ENCODE measurements around the gene IMPG1.

The IMPG1 gene

DNA sequence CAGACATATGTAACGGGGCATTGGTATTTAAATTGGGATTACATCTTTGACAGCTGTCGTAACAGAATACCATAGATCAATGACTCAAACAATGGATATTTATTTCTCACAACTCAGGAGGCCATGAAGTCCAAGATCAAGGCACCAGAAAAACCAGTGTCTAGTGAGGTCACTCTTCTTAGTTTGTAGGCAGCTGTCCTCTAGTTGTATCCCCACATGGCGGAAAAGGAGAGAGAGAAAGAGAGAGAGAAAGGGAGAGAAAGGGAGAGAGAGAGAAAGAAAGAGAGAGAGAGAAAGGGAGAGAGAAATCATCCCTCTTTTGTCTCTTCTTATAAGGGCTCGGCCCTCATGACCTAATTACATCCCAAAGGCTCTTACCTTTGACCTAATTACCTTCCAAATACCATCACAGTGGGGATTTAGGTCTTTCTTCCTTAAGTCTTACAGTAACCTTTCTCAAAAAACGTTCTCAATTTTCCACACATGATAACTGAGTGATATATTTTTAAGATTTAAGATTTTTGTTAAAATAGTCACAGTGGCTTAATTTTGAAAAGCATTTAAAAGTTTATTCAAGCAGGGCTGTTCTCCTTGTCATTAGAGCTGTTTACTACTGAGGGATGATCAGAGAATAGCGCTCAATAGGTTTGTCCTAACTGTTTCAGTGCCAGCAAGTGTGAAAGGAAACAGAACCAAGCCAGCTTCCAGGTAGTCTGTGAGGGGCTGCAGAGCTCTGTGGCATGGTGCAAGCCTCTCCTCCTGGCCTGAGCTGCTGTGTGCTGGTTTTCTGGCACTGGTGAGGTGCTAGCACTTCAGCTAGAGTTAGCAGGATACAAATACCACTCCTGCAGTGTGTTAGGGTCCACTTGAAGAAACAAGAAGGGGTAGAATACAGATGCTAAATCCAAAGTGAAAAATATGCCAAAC lies 79.0 kb downstream of the IMPG1 start:
- Mint-ChIP-seq H3K4me1 (no peaks in the 10 kb centered on the region), H3K27ac (no peak overlapping the region), H3K4me3 (no peak overlapping the region), H3K27me3 (no peaks in the 10 kb centered on the region), H3K9me3 (no peaks in the 10 kb centered on the region), H3K36me3 (no peaks in the 10 kb centered on the region)
- DNase-seq (ENCODE audit: low spot score in 2 of 2), result no peak
- no peak for ATAC-seq (ENCODE audit: low read depth)

DNA sequence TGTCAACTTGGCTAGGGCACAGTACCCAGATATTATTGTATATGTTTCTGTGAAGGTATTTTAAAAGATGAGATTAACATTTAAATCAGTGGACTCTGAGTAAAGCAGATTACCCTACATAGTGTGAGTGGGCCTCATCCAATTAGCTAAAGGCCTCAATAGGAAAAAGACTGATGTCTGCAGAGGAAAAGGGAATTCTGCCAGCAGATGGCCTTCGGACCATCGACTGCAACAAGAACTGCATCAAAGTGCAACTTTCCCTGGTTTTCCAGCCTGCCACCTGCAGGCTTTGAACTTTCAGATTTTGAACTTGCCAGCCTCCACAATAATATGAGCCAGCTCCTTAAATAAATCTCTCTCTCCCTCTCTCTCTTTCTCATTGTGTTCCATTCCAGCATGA lies 80.5 kb downstream of the IMPG1 start:
- H3K27ac Mint-ChIP-seq, result no peak overlapping the region
- H3K9me3 Mint-ChIP-seq, result no peaks in the 10 kb centered on the region
- ATAC-seq (ENCODE audit: low read depth) (no peak), DNase-seq (ENCODE audit: low spot score in 2 of 2) (no peak)
- no peak overlapping the region for H3K4me3 Mint-ChIP-seq
- no peaks in the 10 kb centered on the region for H3K27me3 Mint-ChIP-seq
- H3K4me1 Mint-ChIP-seq, result no peaks in the 10 kb centered on the region
- H3K36me3 Mint-ChIP-seq, result no peaks in the 10 kb centered on the region

DNA sequence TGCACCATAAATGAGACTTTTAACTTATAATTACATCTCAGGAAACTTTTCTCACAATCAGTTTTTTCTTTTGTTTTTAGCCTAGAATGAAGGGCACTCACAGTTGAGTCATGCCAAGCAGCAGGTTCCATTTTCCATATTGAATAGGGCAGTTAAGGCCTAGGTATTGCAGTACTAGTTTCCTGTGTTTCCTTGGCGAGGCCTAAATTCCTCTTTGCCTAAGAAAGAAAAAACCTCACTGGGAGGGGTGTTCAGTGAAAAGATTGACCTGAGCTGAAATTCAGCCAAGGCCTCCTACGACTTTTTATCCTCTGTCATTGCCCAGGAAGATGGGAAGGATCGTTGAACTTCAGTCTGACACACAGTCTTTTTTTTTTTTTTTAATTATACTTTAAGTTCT lies 85.5 kb downstream of the IMPG1 start:
- Mint-ChIP-seq H3K27me3 (no peaks in the 10 kb centered on the region), H3K4me3 (no peak overlapping the region), H3K36me3 (no peaks in the 10 kb centered on the region), H3K27ac (no peak overlapping the region), H3K9me3 (no peaks in the 10 kb centered on the region), H3K4me1 (no peaks in the 10 kb centered on the region)
- DNase-seq (ENCODE audit: low spot score in 2 of 2) (no peak), ATAC-seq (ENCODE audit: low read depth) (no peak)

DNA sequence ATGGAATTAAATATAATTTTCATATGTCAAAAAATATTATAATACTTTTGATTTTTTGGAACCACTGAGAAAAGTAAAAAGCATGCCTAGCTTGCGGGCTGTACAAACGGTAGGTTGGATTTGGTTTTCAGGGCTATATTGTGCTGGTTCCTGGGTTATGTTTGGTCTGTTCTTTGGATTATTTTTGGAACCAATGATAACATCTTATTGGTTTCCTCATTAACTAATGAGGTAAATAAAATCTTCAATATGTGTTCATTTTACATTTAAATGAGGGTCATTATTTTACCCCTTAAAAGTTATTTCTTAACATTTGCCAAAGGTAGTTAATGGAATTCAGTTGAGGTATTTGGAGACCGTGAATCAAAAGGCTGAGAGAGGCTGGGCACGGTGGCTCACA lies 96.6 kb downstream of the IMPG1 start:
- H3K27me3 Mint-ChIP-seq, result no peaks in the 10 kb centered on the region
- H3K36me3 Mint-ChIP-seq, result no peaks in the 10 kb centered on the region

DNA sequence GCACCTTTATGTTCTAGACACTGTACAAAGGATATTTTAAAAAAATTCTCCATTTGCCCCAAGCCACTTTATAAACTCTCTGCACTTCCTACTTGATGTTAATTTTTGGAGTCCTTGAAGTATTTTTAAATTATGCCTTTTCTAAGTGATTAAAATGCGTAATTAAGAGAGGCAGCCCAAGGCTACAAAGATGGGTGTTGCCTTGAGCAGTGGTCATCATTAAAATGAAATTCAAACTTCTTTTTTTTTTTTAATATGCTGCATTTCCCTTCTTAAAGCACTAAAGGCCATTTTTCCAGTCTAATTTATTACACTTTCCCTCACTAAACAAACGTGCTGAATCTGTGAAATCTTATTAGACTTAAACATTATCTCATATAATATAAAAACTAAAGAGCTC lies 102.4 kb downstream of the IMPG1 start:
- peaks cover 3% of the 10 kb centered on the region for H3K27me3 Mint-ChIP-seq
- no peaks in the 10 kb centered on the region for H3K4me1 Mint-ChIP-seq
- no peaks in the 10 kb centered on the region for H3K36me3 Mint-ChIP-seq
- no peak overlapping the region for H3K27ac Mint-ChIP-seq
- no peak for DNase-seq (ENCODE audit: low spot score in 2 of 2)
- H3K9me3 Mint-ChIP-seq, result no peaks in the 10 kb centered on the region
- H3K4me3 Mint-ChIP-seq, result no peak overlapping the region
- ATAC-seq (ENCODE audit: low read depth), result no peak

More for the DNA sequence above, 96.6 kb downstream of the IMPG1 start:
- Mint-ChIP-seq H3K27ac (no peak overlapping the region), H3K4me1 (no peaks in the 10 kb centered on the region), H3K9me3 (no peaks in the 10 kb centered on the region), H3K4me3 (no peak overlapping the region)
- DNase-seq (ENCODE audit: low spot score in 2 of 2), result no peak
- ATAC-seq (ENCODE audit: low read depth), result no peak

DNA sequence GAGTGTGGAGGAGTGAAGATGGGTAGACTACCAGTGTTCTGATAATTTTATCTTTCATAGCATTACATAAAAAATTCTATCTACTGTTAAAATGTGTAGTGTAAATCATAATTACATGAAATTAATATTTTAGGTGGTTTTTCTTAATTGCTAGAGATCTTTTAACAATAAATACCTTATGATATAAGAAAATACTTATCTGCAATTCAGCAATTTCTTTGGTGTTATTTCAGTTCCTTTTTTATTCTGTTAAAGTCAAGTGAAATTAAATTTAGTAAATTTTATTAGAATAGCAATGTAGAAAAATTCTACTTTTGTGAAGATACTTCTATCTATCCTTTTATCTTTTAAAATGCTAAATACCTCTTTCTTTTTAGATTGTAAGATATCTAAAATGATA lies 104.3 kb downstream of the IMPG1 start:
- Mint-ChIP-seq H3K4me1 (no peaks in the 10 kb centered on the region), H3K27me3 (peaks cover 3% of the 10 kb centered on the region), H3K9me3 (no peaks in the 10 kb centered on the region), H3K27ac (no peak overlapping the region), H3K36me3 (no peaks in the 10 kb centered on the region), H3K4me3 (no peak overlapping the region)
- DNase-seq (ENCODE audit: low spot score in 2 of 2) (no peak), ATAC-seq (ENCODE audit: low read depth) (no peak)

DNA sequence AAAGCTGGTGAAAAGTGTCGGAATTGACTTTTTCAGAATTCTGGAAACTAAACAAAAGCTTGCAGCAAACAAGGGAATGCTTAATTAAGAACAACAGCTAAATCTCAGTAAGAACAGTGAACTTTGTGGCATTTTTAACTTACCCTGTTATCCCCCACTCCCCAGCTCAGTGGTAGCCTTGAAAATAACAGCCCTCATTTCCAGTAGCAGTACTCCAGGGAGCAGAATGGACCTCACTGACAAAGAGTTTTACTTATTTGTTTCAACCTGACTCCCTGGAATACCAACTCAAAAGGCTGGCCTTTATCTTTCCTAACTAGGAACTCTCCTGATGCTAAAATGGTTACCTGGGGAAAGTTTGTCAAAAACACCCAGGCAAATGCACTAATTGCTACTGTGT lies 108.9 kb downstream of the IMPG1 start:
- Mint-ChIP-seq H3K9me3 (no peaks in the 10 kb centered on the region), H3K36me3 (no peaks in the 10 kb centered on the region), H3K27me3 (peaks cover 5% of the 10 kb centered on the region), H3K27ac (no peak overlapping the region), H3K4me3 (no peak overlapping the region), H3K4me1 (no peaks in the 10 kb centered on the region)
- ATAC-seq (ENCODE audit: low read depth) (no peak), DNase-seq (ENCODE audit: low spot score in 2 of 2) (no peak)

DNA sequence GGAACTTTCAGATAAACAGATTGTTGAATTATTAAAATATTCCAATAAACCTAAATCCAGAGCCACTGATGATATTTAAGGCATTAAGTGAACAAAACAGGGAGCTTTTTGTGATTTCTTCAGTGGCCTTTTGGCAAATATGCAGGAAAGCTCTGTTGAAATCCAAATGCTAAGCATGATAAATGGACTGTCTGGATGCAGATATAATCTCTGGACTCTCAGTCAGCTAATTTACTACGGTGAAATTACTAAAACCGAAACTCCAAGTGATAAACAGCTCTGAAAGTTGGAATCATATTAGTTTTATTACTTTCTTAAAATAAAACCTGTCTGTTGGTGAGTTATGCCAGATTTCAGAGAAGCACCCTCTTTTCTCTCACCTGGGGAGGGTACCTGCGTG lies 120.3 kb downstream of the IMPG1 start:
- no peak for DNase-seq (ENCODE audit: low spot score in 2 of 2)
- Mint-ChIP-seq H3K27me3 (no peaks in the 10 kb centered on the region), H3K27ac (no peak overlapping the region), H3K36me3 (no peaks in the 10 kb centered on the region), H3K9me3 (peaks cover 1% of the 10 kb centered on the region), H3K4me1 (no peaks in the 10 kb centered on the region), H3K4me3 (no peak overlapping the region)
- no peak for ATAC-seq (ENCODE audit: low read depth)

DNA sequence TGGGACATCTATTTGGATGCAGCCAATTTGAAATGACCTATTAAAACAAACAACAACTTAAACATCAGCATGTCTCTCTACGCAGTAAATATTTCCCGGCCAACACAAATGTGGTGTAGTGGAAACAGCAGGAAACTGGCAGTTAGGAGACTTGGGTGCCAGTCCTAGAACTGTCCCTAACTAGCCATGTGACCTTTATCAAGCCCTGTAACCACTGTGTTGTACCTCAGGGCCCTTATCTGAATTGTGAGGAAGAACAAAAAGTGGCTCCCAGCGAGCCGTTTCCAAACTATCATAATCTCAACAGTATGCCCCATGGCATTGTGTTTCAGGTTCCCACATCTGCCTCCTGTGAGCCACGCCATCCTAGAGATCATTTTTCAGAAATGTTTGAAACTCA lies 124.5 kb downstream of the IMPG1 start:
- Mint-ChIP-seq H3K9me3 (no peaks in the 10 kb centered on the region), H3K36me3 (no peaks in the 10 kb centered on the region), H3K27ac (no peak overlapping the region), H3K4me3 (no peak overlapping the region), H3K27me3 (no peaks in the 10 kb centered on the region), H3K4me1 (no peaks in the 10 kb centered on the region)
- DNase-seq (ENCODE audit: low spot score in 2 of 2) (no peak), ATAC-seq (ENCODE audit: low read depth) (no peak)

DNA sequence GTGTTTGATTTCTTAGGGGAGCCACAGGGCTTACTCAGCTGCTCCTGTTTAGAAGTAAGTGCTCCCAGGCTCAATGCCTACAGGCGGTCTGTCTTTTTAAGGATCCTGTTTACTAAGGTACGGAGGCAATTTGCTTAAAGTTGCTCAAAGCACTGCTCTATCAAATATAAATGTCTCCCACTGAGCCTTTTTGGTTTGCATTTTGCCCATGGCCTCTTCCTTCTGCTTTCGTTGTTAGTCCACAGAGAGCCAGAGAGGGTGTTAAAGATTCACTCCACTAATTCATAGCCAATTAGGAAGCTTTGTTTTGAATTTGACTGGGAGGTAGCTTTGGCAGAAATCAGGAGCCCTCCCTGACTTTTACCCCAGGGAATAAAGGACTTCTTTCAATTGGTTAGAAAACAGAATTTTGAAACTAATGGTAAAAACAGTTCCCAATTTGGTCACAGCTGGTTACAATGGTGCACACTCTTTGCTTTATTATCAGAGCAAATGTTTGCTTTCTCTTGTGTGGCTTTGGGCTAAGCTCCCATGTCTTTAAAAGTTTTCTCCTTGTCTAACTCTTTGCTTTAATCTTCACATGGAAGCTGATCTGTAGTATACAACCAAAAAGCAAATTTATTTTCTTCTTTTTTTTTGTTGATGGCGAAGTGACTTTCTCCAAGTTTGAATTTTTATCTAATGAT lies 126.2 kb downstream of the IMPG1 start:
- DNase-seq (ENCODE audit: low spot score in 2 of 2), result no peak
- Mint-ChIP-seq H3K27ac (no peak overlapping the region), H3K4me3 (no peak overlapping the region), H3K36me3 (no peaks in the 10 kb centered on the region), H3K4me1 (no peaks in the 10 kb centered on the region), H3K27me3 (no peaks in the 10 kb centered on the region), H3K9me3 (no peaks in the 10 kb centered on the region)
- ATAC-seq (ENCODE audit: low read depth), result no peak

DNA sequence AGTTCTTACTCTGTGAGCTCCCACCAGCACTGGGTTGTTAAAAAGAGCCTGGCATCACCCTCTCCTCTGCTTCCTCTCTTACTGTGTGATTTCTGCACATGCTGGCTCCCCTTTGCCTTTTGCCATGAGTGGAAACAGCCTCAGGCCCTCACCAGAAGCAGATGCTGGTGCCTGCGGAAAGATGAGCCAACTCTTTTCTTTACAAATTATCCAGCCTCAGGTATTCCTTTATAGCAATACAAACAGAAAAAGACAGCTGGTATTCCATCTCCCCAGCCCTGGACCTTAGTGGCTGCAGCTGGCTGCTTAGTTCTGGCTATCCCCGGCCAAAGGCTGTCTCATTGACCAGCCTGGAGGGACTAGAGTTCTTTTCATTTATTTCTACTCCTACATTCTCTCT lies 129.1 kb downstream of the IMPG1 start:
- Mint-ChIP-seq H3K27me3 (peaks cover 2% of the 10 kb centered on the region), H3K27ac (no peak overlapping the region), H3K36me3 (no peaks in the 10 kb centered on the region), H3K9me3 (peaks cover 3% of the 10 kb centered on the region), H3K4me3 (no peak overlapping the region), H3K4me1 (no peaks in the 10 kb centered on the region)
- DNase-seq (ENCODE audit: low spot score in 2 of 2), result no peak
- no peak for ATAC-seq (ENCODE audit: low read depth)

DNA sequence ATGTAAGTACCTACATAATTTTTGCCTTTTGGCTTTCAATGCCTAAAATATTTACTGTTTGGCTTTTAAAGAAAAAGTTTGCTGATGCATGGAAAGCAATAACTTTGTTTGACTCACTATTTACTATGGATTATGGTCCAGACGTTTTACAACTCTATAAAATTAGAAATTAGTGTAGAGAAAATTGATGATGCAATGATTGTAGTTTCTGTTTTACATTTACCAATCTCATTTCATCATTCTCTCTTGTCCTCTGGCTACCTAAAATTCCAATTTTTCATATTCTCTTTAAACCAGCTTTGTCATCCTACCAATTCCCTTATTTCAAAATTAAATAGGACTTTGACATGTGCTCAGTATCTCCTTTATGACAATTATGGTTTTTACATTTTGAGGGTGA lies 131.0 kb downstream of the IMPG1 start:
- DNase-seq (ENCODE audit: low spot score in 2 of 2) (no peak), ATAC-seq (ENCODE audit: low read depth) (no peak)
- Mint-ChIP-seq H3K27me3 (peaks cover 2% of the 10 kb centered on the region), H3K4me1 (no peaks in the 10 kb centered on the region), H3K27ac (no peak overlapping the region), H3K4me3 (no peak overlapping the region), H3K36me3 (no peaks in the 10 kb centered on the region), H3K9me3 (peaks cover 3% of the 10 kb centered on the region)

DNA sequence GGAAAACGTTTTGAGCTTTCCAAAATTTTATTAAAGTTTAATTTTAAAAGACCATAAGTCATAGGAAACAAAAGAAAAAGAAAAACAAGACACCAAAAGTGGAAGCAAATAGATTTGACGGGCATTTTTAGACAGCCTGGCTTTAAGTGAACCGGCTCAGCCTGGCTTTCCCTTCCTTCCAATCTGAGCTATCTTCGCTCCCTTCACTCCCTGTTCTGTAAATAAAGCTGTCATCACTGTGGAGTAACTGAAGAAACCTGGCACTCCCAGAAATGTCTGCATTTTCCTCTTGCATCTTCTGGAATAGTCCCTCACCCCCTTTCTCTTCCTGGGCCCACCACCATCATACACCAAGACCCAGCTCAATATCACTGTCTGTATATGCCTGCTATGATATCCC lies 131.9 kb downstream of the IMPG1 start:
- ATAC-seq (ENCODE audit: low read depth), result no peak
- Mint-ChIP-seq H3K4me3 (no peak overlapping the region), H3K36me3 (no peaks in the 10 kb centered on the region), H3K27me3 (peaks cover 2% of the 10 kb centered on the region), H3K4me1 (no peaks in the 10 kb centered on the region), H3K27ac (no peak overlapping the region), H3K9me3 (peaks cover 3% of the 10 kb centered on the region)
- DNase-seq (ENCODE audit: low spot score in 2 of 2), result no peak

DNA sequence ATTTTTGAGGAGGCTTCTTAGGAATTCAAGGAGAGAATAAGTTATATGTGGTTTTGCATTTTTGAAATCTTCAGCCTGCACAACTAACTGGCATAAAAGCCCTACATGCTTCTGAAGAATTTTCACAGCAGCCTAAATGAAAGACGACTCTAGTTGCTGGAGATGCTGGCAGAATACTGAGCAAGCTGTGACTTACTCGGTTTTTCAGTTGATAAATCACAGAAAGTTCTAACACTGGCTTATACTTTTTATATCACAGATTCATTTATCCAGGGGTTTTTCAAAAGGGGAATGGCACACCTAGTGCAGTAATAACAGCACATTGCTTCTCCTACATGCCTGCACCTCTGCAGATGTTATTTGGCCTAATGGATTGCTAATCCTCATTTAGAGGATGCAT lies 134.6 kb downstream of the IMPG1 start:
- peaks cover 3% of the 10 kb centered on the region for H3K9me3 Mint-ChIP-seq
- H3K4me3 Mint-ChIP-seq, result no peak overlapping the region
- DNase-seq (ENCODE audit: low spot score in 2 of 2) (no peak), ATAC-seq (ENCODE audit: low read depth) (no peak)
- H3K27ac Mint-ChIP-seq, result no peak overlapping the region
- H3K36me3 Mint-ChIP-seq, result no peaks in the 10 kb centered on the region
- peaks cover 8% of the 10 kb centered on the region for H3K27me3 Mint-ChIP-seq
- peaks cover 7% of the 10 kb centered on the region for H3K4me1 Mint-ChIP-seq

DNA sequence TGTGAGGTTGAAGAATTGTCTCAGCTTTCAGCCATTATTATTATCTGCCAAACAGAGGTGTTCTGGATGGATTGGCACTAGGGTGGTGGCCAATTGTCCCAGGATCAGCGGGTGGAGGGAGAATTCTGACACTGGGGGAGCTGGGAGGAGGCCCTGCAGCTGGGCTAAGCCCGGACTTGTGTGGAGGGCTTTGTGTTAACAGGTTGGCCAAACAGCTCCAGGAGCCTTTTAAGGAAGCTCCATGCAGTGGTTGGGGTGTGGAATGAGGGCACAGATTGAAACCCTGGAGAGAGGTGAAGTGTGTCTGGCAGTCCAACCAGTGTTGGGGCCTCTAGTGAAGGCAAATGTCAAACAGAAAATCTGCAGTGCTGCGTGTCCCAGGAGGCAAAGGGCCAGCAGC lies 135.8 kb downstream of the IMPG1 start:
- ATAC-seq (ENCODE audit: low read depth) (no peak), DNase-seq (ENCODE audit: low spot score in 2 of 2) (no peak)
- no peak overlapping the region for H3K4me3 Mint-ChIP-seq

More for the DNA sequence above, 135.8 kb downstream of the IMPG1 start:
- H3K27ac Mint-ChIP-seq, result no peak overlapping the region
- no peaks in the 10 kb centered on the region for H3K36me3 Mint-ChIP-seq
- peaks cover 8% of the 10 kb centered on the region for H3K27me3 Mint-ChIP-seq
- H3K9me3 Mint-ChIP-seq, result peaks cover 3% of the 10 kb centered on the region
- H3K4me1 Mint-ChIP-seq, result peaks cover 7% of the 10 kb centered on the region
